GM18861 (cell line): ENCODE measurements around the gene KHDC1L.
A peak's percentile ranks its signal among the peaks of the same experiment; 100 is the strongest.
"Not testable (repeated sequence)": the region's sequence is repeated elsewhere in the genome, so short reads cannot be mapped to it uniquely, and the experiment has no call there.

Experiments
- ATAC-seq: cut with Tn5 transposase; IDR thresholded peaks from one replicate; pipeline ENCODE4 v1.9.1; 2021; ENCODE audit not compliant: unreplicated experiment

Gene KHDC1L, protein sequence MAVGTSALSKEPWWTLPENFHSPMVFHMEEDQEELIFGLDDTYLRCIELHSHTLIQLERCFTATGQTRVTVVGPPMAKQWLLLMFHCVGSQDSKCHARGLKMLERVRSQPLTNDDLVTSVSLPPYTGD

DNA sequence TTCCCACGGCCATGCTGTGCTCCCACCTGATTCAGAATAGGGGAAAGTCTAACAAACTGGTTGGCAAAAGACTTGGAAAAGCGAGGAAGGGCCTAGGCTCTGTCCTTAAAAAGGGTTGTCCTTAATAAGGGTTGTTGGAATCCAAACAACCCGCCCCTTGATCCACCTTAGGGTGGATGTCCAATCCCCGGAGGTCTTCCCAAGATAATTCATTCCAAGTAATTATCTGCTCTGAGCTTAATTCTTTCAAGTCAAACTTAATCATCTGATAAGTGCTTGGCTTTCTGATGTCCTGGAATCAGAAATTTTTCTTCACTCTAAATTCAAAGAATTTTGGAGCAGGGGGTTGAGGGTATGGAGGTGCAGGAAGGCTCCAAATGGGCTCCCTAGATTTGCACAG lies at the start of gene KHDC1L:
Gene KHDC1L (minus strand): TSS at position 101 of the 400 bp plus-strand sequence. CDS start 88 bp downstream, at position 13.
- ATAC-seq, result no peak

DNA sequence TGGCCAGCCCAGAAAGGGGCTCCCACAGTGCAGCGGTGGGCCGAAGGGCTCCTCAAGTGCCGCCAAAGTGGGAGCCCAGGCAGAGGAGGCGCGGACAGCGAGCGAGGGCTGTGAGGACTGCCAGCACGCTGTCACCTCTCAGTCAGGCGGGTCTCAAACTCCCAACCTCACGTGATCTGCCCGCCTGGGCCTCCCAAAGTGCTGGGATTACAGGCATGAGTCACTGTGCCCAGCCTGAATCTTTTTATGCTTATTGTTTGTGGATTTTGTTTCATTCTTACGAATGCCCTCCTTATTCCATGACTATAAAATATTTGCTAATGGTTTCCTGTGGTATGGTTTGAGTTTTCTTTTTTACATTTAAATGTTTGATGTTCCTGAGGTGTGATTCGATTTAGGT lies 44.0 kb upstream of the KHDC1L start:
- ATAC-seq, result not testable (repeated sequence)

DNA sequence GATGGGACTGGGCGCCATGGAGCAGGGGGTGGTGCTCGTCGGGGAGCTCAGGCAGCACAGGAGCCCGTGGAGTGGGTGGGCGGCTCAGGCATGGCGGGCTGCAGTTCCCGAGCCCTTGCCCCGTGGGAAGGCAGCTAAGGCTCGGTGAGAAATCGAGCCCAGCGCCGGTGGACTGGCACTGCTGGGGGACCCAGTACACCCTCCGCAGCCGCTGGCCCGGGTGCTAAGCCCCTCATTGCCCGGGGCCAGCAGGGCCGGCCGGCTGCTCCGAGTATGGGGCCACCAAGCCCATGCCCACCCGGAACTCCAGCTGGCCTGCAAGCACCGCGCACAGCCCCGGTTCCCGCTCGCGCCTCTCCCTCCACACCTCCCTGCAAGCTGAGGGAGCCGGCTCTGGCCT lies 43.6 kb upstream of the KHDC1L start:
- not testable (repeated sequence) for ATAC-seq

DNA sequence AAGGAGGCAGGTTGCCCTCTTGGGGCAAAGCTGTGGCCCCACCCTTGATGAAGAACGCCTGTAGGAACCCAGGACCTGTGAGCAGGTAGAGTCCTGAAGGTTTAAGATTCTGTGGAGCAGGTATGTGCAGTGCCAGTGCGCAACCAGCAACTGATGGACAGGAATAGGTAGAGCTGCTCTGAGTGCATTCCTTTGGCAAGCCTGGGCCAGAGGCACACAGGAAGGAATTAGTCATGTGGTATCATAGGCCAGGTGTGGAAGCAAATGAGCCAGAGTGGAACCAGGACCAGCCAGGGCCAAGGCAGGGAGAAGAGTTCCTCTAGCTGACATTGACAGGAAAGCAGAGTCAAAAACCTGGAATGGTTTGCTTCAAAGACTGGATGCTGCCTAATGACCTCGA lies 39.1 kb upstream of the KHDC1L start:
- ATAC-seq, result no peak

DNA sequence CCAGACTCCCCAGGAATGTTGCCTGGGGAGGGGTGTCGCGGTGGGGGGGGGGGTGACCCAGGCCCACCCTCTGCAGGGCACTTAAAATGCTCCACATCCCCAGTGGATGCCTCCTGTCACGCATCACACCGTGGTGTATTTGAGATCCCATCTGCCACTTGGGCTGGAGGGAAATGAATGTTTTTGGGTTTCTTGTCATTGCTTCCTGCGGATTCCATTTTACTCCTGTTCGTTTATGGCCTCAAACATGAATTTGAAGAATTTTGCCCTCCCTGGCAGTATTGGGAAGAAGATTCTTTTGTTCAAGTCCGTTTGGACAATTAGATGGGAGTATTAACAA lies 38.2 kb upstream of the KHDC1L start:
- ATAC-seq, result no peak

DNA sequence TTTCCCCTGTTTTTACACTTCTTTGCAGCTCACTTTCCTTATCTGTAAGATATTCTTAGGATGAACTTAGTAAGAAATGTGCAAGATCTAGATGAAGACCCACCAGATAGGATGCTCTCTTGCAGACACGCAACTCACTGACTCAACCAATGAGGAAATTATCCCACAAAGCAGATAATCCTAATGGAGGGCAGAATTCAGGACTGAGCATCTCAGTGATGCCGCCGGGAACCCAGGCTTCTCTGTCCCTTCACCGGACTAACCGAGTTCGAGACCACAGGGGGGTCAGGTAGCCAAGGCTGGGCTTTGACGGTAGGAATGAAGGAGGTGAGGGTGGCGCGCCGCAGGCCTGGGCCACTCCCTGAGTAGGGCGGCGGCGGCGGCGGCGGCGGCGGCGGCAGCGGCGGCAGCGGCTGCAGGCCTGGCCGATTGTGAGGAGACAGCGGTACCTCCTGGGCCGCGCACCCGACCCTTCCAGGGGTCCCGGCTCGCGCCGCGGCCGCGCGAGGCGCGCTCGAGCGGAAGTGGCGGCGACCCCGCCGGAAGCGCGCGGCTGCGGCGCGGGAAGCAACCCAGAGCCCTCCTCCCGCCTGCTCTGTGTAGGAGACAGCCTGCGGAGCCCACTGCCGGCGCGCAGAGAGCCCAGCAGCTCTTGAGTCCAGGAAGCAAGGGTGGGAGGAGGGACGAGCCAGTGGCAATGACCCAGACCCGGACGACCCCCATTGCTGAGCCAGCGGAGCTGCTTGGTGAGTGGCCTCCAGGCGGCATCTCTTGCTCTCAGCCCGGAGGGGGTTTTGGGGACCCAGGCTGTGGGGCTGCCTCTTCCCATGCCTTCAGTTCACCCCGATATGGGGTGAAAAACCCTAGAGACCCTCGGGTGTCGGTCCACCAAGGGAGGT lies 37.6 kb upstream of the KHDC1L start, which contains the start of gene KHDC1:
Gene KHDC1 (minus strand): TSS at position 526 of the 899 bp plus-strand sequence. CDS start 20,679 bp downstream, outside the sequence.
- peak; percentile 90 for ATAC-seq

DNA sequence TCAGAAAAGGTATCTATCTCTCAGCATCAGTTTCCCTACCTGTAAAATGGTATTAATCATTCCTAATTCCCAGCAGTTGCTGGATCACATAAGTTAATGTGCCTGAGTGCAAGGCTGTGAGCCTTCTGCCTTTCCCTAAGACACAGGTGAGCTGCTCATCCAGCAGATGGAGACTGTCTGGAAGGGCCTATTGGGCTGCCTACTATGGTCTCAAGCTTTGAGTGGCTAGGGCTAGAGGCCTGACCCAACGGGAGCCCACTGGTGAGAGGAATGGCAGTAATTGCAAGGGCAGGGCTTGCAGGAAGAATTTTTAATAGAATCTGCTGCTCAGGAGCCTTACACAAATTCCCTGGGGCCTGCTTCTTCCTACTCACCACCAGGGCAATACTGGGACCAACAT lies 33.4 kb upstream of the KHDC1L start:
- ATAC-seq, result no peak

DNA sequence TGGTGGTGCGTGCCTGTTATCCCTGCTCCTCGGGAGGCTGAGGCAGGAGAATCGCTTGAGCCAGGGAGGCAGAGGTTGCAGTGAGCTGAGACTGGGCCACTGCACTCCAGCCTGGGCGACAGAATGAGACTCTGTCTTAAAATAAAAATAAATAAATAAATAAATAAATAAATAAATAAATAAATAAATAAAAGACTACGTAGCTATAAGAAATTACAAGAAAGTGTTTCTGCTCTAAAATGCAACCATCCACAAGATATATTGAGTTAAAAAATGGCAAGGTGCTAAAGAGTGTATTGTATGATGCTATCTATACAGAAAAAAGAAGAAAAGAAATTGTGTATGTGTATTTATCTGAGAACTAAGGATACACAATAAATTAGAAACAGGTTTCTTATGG lies 29.0 kb upstream of the KHDC1L start:
- not testable (repeated sequence) for ATAC-seq

DNA sequence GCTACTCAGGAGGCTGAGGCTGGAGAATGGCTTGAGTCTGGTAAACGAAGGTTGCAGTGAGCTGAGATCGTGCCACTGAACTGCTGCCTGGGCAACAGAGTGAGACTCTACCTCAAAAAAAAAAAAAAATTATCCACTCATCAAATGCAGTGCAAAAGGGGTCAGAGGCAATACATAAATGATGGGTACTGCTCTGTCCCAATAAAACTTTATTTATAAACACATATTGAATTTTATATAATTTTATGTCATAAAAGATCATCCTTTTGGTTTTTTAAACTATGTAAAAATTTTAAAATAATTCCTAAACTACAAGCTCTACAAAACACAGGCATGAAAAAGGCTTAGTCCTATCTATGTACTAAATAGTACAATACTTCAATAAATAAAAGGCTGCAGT lies 27.4 kb upstream of the KHDC1L start:
- ATAC-seq, result no peak

DNA sequence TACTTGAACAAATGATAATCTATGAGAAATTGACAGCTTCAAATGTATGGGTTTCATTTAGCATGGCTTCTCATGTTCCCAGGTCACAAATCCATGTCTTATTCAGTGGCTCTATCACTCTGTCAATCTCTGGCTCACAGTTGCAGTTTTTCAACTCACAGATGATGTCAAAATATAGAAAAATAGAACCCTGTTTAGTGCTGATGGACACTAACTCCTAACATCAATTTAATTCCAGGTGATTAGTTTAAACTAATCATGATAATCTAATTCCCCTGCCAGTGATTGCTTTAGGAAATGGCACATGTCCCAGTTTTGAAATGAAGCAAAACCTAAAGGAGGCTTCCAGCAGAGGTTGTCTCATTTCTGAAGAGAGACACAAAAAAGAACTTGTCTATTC lies 24.7 kb upstream of the KHDC1L start:
- no peak for ATAC-seq

DNA sequence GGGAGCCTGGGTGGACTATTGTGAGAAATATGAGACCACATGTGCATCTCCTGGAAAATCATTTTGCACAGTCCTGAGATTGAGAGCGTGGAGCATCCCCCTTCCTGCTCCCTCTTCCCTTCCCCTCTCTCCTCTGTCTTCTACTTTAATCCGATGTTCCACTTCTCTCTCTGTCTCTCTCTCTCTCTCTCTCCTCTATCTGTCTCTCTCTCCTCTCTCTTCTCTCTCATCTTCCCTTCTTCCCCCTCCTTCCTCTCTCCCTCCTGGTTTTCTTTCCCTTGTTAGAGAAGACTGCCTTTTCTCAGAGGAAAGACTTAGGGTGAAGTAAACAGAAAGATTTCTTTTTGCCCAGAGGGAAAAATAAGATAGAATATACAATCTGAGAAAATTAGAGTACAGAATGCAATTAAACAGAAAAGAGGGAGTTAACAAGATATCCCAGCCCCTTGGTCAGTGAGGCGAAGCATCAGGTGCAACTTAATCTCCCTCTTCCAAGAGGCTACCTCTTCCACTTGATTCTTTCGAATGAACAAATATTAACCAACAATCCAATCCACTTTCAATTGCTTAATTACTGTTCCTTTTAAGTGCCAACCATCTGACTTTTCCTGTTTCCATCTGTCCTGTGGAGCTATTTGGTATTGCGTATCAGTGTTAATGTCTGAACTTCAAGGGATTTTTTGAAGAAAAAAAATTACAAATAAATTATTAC lies 23.1 kb upstream of the KHDC1L start:
- ATAC-seq, result no peak

DNA sequence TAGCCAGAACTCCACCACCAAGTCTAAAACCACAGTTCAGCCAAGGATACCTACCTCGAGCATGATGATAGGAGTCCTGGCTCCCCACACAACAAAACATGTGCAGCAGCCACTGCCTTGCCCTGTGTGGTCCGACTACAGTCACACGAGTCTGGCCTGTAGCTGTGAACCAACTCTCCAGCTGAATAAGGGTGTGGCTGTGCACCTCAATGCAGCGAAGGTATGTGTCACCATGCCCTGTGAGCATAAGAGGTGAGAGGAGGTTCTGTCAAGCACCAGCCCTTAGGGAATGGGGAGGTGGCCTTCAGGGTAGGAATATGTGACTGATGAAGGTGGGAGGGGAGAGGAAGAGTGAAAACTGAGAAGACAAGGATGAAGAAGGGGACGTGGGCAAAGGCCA lies 16.7 kb upstream of the KHDC1L start:
- ATAC-seq, result no peak

DNA sequence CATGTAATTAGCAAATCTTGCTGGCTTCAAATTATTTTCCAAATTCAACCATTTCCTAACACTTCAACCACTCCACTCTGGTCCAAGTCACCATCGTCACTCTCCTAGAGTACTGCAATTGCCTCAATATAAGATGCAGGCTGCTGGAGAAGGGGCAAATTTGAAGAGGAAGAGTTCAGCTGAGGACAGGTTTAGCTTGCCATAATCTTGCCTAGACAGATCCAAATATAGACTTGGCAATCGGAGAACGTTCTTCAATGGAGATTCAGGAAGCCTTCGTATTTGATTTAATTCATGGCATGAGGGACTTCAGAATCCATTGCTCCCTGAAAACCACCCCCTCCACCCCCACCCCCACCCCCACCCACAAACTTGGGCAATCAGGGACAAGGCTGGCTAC lies 15.4 kb upstream of the KHDC1L start:
- no peak for ATAC-seq

DNA sequence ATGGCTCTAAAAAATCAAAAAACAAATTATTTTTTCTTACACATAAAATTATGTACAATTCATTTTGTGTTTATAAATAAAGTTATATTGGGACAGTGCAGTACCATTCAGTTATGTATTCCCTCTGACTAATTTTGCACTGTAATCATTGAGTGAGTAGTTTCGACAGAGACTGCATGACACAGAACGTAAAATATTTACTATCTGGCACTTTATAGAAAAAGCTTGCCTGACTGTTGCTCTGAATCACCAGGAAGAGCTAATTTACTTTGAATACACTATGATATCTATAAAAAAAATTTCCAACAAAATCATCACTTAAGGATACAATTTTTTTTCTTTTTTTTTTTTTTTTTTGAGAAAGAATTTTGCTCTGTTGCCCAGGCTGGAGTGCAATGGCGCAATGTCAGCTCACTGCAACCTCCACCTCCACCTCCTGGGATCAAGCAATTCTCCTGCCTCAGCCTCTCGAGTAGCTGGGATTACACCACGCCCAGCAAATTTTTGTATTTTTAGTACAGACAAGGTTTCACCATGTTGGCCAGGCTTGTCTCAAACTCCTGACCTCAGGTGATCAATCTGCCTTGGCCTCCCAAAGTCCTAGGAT lies 11.0 kb upstream of the KHDC1L start:
- no peak for ATAC-seq

DNA sequence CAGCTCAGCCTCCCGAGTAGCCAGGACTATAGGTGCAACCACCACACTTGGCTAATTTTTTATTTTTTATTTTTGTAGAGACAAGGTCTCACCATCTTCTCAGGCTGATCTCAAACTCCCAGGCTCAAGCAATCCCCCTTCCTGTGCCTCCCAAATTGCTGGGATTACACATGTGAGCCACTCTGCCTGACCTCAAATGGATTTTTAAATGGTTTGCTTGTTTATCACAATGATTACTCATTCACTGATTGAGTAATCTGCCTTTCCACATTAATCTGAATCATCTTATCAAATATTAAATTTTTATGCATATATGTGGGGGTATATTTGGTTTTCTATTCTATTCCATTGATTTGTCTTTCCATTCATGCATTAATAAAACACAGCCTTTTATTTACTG lies 9.4 kb upstream of the KHDC1L start:
- no peak for ATAC-seq

DNA sequence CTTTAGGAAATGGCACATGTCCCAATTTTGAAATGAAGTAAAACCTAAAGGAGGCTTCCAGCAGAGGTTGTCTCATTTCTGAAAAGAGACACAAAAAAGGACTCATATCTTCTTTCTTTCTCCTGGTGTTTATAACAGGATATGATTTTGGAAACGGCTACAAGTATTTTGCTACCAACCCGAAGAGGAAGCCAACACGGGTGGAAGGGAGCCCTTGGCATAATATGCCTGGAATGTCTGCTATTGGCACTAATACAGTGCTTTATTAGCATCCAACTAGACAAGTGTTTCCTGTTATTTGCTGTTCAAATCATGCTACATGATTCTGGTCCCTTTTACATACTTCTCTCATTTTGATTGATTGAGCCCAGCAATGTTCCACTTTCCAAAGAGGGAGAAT lies 8.7 kb upstream of the KHDC1L start:
- not testable (repeated sequence) for ATAC-seq

DNA sequence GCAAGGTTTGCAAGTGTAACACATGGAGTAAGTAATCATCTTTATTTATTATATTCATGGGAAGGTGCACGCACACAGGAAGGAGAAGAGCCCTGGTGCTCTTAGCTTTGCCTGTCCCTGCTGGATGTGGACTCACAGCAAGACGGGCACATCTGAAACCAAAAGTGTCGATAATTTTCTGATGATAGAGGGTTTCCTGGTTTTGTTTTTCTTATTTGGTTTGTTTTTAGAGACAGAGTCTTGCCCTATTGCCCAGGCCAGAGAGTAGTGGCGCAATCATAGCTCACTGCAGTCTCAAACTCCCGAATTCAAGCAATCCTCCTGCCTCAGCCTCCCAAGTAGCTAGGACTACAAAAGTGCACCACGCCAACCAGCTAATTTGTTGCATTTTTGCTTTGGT lies 7.8 kb upstream of the KHDC1L start:
- ATAC-seq, result no peak

DNA sequence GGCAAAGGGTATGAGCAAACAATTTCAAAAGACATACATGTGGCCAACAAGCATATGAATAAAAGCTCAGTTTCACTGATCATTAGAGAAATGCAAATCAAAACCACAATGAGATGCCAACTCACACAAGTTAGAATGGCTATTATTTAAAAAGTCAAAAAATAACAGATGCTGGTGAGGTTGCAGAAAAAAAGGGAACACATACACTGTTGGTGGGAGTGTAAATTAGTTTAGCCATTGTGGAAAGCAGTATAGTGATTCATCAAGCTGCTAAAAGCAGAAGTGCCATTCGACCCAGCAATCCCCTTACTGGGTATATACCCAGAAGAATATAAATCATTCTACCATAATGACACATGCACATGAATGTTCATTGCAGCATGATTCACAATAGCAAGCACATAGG lies 6.7 kb upstream of the KHDC1L start:
- ATAC-seq, result peak; percentile 93

DNA sequence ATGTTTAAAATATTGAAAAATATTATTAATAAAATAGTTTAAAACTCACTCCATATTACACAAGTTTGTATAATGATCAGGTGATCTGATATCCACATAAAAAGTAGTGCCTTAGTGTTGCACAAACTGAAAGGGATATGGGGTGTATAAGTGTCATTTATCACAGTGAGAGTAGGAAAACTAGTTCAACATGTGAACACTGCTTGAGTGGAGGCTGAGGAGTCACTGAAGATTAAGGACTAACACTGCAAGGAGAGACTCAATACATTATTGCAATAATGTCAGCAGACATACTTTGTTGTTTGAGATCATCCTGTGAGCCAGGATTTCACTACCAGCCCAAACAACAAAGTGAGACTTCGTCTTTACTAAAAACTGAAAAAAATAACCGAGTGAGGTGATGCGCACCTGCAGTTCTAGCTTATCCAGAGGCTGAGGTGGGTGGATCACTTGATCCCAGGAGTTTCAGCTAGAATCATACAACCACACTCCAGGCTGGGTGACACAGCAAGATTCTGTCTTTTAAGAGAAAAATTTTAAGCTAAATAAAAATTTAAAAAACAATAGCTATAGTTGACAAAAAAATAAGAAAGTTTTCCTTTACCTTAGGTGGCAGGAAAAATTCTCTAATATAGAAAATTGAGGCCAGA lies 2.4 kb upstream of the KHDC1L start:
- ATAC-seq, result no peak

DNA sequence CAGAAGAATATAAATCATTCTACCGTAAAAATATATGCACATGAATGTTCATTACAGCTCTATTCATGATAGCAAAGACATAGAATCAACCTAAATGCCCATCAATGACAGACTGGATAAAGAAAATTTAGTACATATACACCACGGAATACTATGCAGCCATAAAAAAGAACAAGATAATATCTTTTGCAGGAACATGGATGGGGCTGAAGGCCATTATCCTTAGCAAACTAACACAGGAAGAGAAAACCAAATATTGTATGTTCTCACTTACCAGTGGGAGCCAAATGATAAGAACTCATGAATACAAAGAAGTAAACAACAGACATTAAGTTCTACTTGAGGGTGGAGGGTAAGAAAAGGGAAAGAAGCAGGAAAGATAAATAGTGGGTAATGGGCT lies 8.4 kb downstream of the KHDC1L start:
- ATAC-seq, result no peak

DNA sequence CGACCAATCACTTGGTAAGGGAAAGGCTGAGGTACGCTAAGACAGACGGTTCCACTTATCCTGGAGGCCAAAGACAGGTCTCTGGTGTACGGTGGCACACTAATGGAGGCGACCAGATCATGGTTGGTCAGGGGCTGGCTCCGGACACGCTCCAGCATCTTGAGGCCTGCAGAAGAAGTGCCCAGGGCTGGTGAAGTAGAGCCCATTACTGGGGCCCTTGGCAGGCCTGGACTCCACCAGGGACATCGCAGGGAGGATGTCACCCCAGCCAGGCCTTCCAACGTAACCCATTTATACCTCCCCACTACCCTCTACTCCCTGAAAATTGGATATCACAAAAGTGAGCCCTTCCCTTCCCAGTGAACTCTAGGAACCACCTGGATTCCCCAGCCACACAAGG lies 16.2 kb downstream of the KHDC1L start:
- no peak for ATAC-seq
